ENCODE measurements around the gene DBF4.
"Not testable (repeated sequence)": the region's sequence is repeated elsewhere in the genome, so short reads cannot be mapped to it uniquely, and the experiment has no call there.

The DBF4 gene

DNA sequence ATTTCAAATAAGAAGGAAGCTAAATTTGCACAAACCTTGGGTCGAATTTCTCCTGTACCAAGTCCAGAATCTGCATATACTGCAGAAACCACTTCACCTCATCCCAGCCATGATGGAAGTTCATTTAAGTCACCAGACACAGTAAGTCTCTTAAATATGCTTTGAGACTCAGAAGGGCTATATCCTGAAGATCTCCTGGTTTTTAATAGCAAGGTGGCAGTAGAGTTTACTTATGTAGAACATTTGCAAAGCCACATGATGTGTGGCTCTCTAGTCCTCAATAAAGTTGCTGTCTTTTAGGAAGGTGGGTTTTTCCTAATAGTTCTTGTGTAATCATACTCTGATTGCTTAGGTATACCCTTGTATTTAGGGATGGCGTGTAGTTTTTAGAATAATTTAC lies 8.7 kb downstream of the DBF4 start:
- no peak for DNase-seq

DNA sequence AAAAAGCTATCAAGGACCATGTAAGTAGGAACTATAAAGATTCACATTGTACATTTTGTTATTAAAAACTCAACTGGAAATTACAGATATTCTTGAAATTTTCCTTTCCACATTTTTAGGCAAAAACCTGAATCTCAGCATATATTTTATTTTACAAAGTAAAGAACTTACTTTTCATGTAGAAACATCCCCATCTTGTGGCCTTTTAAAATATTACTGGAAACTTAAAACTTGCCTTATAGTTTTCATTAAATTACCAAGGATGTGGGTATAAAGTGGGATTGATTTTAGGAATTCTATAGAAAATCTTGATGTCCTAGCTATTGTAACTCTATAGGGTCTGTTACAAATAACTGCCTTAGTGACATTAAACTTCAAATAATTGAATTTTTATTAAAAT lies 10.6 kb downstream of the DBF4 start:
- DNase-seq: peak; percentile 38

DNA sequence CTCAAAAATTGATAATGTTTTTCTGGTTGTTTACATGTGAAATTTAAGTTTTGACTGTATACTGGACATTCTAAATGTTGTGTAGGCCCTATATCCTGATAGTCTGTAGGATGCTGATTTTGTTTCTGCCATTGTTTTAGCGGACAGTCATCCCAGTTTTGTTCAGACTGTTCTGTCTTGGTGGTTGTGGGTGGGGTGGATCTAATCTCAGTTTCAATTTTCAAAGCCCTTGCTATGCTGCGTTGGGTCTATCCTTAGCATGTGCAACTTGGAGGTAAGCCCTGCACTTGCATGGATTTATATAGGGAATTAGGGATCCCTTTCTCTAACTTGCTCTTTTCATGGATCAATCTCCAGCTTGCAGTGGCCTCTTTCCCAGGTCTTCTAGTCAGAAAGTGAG lies 19.1 kb downstream of the DBF4 start:
- no peak for DNase-seq

DNA sequence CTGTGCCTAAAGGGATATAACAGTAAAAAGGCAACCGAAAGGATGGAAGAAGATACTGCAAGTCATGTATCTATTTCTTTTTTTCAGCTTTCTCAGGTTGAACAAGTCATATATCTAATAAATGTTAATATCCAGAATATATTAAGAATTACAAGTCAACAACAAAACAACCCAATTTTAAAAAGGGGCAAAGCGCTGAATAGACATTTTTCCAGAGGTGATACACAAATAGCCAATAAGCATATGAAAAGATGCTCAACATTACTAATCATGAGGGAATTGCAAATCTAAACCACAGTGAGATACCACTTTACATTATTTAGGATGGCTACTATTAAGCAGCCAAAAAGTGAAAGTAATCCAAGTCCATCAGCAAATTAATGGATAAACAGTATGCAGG lies 23.0 kb downstream of the DBF4 start:
- DNase-seq: no peak

DNA sequence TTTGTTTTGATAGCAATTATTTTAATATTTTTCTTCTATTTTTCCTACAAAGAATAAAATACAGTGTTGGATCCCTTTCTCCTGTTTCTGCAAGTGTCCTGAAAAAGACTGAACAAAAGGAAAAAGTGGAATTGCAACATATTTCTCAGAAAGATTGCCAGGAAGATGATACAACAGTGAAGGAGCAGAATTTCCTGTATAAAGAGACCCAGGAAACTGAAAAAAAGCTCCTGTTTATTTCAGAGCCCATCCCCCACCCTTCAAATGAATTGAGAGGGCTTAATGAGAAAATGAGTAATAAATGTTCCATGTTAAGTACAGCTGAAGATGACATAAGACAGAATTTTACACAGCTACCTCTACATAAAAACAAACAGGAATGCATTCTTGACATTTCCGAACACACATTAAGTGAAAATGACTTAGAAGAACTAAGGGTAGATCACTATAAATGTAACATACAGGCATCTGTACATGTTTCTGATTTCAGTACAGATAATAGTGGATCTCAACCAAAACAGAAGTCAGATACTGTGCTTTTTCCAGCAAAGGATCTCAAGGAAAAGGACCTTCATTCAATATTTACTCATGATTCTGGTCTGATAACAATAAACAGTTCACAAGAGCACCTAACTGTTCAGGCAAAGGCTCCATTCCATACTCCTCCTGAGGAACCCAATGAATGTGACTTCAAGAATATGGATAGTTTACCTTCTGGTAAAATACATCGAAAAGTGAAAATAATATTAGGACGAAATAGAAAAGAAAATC lies 31.0 kb downstream of the DBF4 start:
- not testable (repeated sequence) for DNase-seq

DNA sequence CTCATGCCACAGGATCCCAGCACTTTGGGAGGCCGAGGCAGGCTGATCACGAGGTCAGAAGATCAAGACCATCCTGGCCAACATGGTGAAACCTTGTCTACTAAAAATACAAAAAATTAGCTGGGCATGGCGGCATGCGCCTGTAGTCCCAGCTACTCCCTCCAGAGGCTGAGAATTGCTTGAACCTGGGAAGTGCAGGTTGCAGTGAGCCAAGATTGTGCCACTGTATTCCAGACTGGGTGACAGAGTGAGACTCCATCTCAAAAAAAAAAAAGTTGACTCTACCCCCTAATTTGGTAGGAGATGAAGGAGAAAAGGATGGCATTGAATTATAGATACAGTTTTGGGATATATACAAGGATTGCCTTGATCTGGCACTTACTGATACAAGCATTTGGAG lies 32.5 kb downstream of the DBF4 start:
- not testable (repeated sequence) for DNase-seq

DNA sequence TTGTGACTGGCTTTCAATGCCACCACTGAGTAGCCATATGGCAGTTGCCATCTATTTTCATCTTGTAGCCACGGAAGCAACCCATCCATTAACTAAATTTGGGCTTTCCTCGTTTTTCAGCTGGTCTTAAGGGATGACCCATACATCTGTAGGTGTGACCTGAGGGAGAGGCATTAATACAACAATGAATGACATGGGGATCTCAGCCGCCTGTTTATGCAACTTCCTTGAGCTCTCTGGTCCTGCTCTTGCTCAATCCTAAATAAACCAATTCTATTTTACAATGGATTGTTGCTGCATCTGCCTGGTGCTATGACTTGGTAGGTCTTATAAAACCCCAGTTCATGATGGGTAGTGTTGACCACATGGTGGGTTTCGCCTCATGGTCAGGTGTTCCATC lies 35.8 kb downstream of the DBF4 start:
- DNase-seq: no peak

DNA sequence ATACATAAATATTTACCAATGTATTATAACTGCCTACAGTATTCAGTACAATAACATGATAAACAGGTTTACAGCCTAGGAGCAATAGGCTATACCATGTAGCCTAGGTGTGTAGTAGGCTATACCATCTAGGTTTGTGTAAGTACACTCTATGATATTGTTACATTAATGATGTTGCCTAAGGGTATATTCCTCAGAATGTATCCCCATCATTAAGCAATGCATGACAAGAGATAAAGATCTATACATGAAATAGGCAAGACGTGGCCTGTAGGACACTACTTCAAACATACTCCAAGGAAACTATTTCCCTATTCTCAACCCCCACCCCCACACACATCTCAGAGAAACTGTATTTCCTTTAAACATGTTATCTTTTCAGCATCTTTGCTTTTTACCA lies 42.4 kb downstream of the DBF4 start:
- DNase-seq: no peak

DNA sequence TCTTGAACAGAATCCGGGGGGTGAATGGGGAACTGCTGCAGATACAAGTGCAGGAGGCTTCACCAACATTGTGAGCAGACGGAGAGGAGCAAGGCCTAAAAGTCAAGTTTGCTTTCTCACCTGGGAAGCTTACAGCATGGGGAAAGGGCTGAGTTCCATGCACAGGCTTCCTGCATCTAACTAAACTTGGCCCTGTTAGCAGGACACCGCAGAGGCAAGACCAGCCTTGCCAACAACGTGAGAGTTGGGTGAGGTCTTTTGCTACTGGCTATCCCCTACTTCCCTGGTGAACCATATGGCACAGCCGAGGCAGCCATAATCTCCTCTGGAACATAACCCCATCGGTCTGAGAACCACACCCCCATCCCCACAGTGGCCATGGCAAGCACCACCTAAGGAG lies 43.6 kb downstream of the DBF4 start:
- no peak for DNase-seq

DNA sequence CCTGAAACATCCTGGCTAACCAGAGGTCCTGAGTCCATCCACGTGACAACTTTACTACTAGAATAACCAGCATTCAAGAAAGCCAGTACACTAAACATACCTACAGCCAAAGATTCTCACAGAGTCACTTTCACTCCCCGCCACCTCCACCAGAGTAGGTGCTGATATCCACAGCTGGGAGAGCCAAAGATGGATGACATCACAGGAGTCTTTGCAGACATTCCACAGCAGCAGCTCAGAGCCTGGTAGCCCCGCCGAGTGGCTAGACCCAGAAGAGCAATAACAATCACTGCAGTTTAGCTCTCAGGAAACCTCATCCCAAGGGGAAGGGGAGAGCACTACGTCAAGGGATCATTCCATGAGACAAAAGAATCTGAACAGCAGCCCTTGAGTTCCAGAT lies 44.3 kb downstream of the DBF4 start:
- no peak for DNase-seq

DNA sequence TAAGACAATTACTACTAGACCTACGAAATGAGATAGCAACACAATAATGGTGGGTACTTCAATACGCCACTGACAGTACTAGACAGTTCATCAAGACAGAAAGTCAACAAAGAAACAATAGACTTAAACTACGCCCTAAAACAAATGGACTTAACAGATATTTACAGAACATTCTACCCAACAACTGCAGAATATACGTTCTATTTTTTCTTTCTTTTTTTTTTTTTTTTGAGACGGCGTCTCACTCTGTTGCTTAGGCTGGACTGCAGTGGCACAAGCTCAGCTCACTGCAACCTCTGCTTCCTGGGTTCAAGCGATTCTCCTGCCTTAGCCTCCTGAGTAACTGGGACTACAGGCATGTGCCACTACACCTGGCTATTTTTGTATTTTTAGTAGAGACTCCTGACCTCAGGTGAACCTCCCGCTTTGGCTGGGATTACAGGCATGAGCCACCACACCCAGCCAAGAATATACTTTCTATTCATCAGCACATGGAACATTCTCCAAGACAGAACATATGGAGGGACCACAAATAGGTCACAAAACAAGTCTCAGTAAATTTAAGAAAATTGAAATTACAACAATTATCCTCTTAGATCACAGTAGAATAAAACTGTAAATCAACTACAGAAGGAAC lies 46.6 kb downstream of the DBF4 start:
- DNase-seq: not testable (repeated sequence)

DNA sequence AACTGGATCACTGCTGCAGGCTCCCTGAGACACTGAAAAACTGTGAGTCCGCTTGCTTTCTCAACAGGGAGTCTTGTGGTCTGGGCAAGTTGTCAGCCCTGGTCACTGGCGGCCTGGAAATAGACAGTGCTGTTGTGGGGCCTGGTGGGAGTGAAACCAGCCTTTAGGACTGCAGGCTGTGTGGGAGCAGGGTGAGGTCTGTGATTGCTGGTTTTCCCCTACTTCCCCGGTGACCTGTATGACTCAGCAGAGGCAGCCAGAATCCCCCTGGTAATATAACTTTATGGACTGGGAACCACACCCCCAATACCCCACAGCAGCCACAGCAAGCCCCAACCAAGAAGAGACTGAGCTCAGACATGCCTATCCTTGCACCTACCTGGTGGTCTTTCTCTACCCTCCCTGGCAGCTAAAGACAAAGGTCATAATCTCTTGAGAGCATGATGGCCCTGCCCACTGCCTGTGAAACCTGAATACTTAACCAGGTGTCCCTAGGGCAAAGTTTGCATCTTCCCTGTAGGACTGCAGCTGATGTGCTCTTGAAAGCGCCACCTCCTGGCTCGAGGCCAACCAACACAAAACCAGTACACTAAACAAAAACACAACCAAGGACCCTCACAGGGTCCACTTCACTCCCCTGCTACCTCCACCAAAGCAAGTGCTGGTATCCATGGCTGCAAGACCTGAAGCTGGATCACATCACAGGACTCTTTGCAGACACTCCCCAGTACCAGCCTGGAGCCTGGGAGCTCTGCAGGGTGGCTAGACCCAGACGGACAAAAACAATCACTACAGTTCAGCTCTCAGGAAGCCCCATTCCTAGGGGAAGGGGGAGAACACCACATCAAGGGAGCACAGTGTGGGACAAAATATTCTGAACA lies 50.5 kb downstream of the DBF4 start:
- DNase-seq: no peak

DNA sequence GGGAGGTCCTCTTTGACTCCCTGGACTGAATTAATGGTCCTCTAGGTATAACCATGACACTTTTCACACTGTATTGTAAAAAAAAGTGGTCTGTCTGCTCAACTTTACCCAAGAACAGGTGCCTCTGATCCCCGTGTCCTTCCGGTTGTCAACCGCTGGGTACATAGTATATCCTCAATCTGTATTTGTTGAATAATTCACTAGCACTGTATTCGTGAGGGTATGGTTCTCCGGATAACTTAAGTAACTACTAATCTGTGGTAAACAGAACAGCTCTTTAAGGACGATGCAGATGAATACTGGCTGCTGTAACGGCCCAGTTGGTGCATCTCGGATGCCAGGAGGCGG lies 57.3 kb downstream of the DBF4 start:
- no peak for DNase-seq

DNA sequence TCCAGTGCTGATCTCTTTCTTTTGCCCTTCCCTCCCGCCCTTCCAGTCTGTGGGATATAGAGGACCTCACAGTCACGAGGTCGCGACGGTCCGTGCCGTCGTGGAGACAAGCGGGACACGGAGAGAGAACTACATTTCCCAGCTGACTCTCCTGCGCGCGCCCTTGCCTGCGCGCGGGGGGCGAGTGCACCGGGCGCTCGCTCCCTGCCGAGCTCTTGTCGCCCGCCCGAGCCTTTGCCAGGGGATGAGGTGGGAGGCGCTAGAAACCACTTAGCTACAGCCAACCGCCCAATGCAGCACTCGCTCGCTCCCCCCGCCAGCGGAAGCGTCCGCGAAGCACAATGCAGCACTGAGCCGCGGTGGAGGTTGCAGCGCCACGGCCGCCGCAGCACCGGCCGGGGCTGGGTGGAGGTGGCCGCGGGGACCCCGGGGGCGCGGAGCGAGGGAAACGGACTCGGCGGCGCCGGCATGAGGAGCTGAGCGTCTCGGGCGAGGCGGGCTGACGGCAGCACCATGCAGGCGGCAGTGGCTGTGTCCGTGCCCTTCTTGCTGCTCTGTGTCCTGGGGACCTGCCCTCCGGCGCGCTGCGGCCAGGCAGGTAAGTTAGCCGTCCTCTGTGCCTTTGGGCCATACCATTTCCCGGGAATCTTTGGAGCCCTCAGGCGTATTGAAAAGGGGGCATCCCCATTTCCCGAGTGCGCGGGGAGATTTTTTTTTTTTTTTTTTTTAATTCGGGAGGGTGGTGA lies 57.8 kb downstream of the DBF4 start, which contains the start of gene ADAM22:
ADAM22 (plus strand) TSS at position 299 of the 746 bp plus-strand sequence; CDS start at position 514, 215 bp downstream.
- DNase-seq: peak; percentile 95

DNA sequence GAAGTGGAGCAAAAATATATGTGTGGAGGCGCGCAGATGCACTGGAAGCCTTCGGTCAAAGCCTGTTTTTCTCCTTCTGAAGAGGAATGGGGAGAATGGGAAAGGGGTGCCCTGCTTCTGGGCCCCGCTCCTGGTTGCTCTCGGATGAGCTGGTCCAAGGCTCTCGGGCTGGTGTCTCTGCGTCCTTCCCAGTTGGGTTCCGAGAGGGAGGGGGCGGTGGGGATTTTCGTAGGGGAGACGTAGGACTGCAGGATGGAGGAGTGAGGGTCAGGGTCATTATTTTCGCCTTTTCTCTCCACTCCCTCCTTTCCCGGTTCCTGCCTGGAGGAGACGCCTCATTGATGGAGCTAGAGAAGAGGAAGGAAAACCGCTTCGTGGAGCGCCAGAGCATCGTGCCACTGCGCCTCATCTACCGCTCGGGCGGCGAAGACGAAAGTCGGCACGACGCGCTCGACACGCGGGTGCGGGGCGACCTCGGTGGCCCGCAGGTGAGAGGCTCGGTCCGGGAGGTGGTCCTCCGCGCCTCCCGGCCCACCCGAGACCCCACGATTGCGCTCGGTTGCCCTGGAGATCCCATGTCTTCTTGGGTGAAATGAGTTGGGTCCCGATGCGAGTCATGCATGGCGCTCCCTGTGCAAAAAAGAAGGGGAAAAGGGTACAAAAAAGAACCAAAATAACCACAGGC lies 58.5 kb downstream of the DBF4 start:
- peak; percentile 31 for DNase-seq

DNA sequence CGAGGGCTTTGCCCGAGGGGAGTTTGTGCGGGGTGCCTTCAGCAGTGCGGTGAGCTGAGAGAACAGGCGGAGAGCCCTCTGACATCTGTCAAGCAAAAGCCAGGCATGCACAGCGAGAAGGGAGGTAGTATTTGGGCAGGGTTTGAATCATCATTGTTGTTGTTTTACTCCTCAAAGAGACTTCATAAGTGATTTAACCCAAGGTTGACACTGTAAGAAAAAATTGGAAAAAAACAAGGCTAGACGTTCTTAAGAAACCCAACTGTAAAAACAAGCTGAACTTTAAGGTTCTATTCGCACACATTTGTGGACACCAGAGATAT lies 59.1 kb downstream of the DBF4 start:
- DNase-seq: no peak

DNA sequence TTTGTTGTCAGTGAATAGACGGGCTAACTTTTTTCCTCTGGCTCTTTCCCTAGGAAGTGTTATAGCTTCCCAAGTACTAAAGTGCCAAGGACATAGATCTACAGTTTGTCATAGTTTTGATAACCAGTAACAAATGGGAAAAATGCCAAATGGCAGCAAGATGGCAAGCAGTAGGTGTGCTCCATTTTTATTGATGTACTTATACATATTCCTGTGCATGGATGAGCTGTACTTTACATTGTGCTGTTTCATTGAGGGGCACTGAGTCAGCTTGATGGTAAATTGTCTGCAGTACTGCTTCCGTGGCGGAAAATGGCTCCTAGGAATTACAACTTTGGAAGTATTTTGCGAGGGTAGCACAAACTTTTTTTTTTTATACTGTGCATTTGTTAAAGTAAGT lies 64.8 kb downstream of the DBF4 start:
- no peak for DNase-seq

DNA sequence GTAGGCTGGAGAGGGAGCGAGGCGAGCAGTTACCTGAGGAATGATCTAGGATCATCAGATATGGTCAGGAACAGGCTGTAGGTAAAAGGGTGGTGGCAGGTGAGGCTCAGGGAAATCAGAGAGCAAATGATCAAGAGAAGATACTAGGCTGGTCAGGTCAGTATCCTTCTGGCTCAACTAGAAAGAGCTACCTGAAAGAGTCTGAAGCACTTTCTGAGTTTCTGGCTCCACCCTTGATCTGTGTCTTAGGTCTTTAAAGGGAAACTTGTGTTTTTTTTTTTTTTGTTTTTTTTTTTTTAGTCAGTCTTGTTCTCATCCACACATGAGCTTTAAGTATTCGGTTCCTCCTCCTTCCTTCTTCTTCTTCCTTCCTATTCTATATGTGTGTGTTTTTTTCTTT lies 68.3 kb downstream of the DBF4 start:
- no peak for DNase-seq

DNA sequence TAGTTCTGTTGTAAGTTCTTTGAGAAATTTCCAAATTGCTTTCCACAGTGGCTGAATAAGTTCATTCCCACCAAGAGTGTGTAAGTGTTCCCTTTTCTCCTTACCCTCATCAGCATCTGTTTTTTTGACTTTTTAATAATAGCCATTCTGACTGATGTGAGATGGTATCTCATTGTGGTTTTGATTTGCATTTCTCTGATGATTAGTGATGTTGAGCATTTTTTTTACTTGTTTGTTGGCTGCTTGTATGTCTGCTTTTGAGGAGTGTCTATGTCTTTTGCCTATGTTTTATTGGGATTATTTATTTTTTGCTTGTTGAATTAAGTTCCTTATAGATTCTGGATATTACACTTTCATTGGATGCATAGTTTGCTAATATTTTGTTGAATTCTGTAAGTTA lies 69.6 kb downstream of the DBF4 start:
- DNase-seq: not testable (repeated sequence)

DNA sequence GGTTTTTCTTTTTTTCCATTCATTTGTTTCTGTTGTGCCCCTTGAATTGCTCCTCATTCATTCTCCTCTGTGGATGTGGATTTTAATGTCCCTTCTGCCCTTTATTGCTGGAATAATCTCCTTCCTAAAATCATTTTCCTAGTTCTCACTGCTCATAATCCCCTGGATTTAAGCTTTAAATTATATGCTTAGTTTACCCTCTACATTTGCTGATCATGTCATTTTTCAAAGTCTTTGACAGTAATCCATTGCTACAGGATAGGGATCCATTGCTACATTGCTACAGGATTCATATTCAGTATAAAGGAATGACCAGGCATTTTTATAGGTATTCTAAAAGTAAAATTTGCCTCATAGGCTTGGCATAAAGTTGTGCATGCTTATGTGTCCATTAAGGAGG lies 72.1 kb downstream of the DBF4 start:
- no peak for DNase-seq

Measured in COR-L47 (cell line).